HepG2 (cell line): Measurements from ENCODE around the gene RGS8.

Source experiments
- CTCF ChIP-seq: sonication (generic); formaldehyde crosslinking; IDR thresholded peaks from 2 replicates; pipeline ENCODE4 v1.5.0; 2020; ENCODE audit warnings: mild to moderate bottlenecking, missing genetic modification reagents, moderate library complexity
- HNF1A ChIP-seq, 2 experiments: sonication (generic) in 1 of 2; formaldehyde crosslinking in 1 of 2; IDR thresholded peaks; 2 replicates each; pipeline versions ENCODE4 v1.4.0 to v1.6.1; 2016 to 2020; ENCODE audit warnings: borderline replicate concordance in 1 of 2, low read depth in 1 of 2, mild to moderate bottlenecking in 1 of 2, missing genetic modification reagents in 1 of 2
- MEF2D ChIP-seq: sonication (generic); formaldehyde crosslinking; IDR thresholded peaks from 2 replicates; pipeline ENCODE4 v1.5.1; 2020; ENCODE audit warnings: mild to moderate bottlenecking, missing genetic modification reagents
- ZNF414 ChIP-seq: sonication (generic); formaldehyde crosslinking; IDR thresholded peaks from 2 replicates; pipeline ENCODE4 v1.5.0; 2020; ENCODE audit warnings: missing genetic modification reagents

- no peak for TF ChIP-seq HNF1A (IDR thresholded peaks at IDR 0.05; ENCODE audit: low read depth)
- TF ChIP-seq HNF1A (CRISPR knock-in tag; IDR thresholded peaks at IDR 0.05; ENCODE audit: borderline replicate concordance): no peak
- no peak for TF ChIP-seq MEF2D (CRISPR knock-in tag)
- TF ChIP-seq CTCF (CRISPR knock-in tag): no peak
- TF ChIP-seq ZNF414 (CRISPR knock-in tag): no peak
Observed at GRCh38 chr1:182669266-182669665, 15.1 kb downstream of the RGS8 start.
